NCI-H2171 treated with DMSO at 0.1 percent for 48 hours (cell line): ENCODE measurements around the gene GHITM.
"Not testable (repeated sequence)": the region's sequence is repeated elsewhere in the genome, so short reads cannot be mapped to it uniquely, and the experiment has no call there.

Experiments used
- DNase-seq: peaks from one replicate; lab custom pipeline; 2025; lab: John Stamatoyannopoulos, UW

GHITM gene

DNA sequence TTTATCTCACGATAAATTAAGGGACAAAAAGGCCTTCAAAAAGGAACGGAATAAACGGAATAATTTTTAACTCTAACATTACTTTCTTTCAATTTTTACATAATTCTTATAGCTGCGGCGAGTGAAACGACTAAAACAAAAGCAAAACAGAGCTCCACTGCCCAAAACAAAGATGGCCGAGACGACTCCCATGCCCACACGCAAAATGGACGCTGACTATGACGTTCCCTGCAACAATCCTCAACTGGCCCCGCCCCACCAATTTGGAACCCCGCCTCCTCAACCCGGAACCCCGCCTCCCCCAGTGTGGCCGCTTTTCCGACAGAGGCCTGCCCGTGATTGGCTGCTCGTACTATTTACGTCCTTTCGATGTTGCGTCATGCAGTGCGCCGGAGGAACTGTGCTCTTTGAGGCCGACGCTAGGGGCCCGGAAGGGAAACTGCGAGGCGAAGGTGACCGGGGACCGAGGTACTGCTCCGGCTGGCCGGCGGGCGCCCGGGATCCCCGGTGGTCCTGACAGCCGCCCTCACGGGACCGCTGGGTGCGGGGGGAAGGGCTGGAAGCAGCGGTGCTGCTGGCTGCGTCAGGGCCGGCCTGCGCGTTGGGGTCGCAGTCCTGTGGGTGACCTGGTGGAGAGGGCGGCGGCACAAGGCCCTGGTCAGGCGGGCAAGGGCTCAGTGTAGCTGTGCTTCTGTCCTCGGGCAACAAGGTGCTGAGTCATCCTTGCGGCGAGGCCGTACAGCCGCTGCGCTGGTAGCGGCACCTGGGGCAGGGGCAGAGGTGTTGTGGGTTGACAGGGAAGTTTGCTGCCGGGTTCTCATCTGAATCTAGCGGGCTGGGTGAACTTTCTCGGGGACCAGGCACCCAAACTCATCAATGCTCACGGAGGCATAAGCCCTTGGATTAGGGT, at the start of gene GHITM:
Gene GHITM, plus strand, starts transcription at position 384 of the 910 bp plus-strand sequence. CDS start 1,992 bp downstream, outside the sequence.
- DNase-seq = peak; percentile 94

- DNase-seq = no peak
Measured at GRCh38 chr10:84095811-84096497, 43.4 kb upstream of the GHITM start.

GRCh38 chr10:84097787-84098353, 41.4 kb upstream of the GHITM start:
- DNase-seq = peak; percentile 32

- no peak for DNase-seq
Measured at GRCh38 chr10:84098667-84099066, 40.6 kb upstream of the GHITM start.

GRCh38 chr10:84101042-84101441, 38.3 kb upstream of the GHITM start:
- no peak for DNase-seq

- no peak for DNase-seq
Measured at GRCh38 chr10:84108797-84109196, 30.5 kb upstream of the GHITM start.

DNA sequence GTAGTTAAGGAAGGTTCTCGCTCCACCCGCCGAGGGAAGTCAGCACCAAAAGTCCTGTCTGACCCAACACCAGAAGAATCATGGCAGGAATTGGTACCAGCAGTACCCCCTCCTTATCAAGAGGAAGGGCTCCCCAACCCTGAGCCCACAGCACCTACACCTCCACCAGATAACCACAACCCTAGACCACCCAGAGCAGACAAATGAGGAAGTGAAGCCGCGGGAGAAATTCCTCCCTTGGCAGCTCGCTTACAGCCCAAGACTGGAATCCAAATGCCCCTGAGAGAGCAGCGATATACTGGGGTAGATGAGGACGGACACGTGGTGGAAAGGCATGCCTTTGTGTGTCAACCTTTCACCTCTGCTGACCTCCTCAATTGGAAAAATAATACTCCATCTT, 29.5 kb upstream of the GHITM start:
- not testable (repeated sequence) for DNase-seq

- not testable (repeated sequence) for DNase-seq
Measured at GRCh38 chr10:84113468-84113867, 25.8 kb upstream of the GHITM start.

DNA sequence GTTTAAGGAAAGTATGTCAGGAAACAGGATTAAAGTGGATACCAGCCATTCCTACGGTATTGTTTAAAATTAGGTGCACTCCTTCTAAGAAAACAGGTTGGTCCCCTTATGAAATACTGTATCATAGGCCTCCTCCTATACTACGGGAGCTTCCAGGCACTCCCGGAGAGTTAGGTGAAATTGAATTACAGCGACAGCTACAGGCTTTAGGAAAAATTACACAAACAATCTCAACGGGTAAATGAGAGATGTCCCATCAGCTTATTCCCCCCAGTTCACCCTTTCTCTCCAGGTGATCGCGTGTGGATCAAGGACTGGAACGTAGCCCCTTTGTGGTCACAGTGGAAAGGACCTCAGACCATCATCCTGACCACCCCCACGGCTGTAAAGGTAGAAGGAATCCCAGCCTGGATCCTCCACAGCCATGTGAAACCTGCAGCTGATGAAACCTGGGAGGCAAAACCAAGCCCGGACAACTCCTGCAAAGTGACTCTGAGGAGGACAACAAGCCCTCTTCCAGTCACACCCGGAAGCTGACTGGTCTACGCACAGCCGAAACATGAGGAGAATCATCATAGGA, 25.1 kb upstream of the GHITM start:
- no peak for DNase-seq

GRCh38 chr10:84117204-84117603, 22.1 kb upstream of the GHITM start:
- DNase-seq = not testable (repeated sequence)

DNA sequence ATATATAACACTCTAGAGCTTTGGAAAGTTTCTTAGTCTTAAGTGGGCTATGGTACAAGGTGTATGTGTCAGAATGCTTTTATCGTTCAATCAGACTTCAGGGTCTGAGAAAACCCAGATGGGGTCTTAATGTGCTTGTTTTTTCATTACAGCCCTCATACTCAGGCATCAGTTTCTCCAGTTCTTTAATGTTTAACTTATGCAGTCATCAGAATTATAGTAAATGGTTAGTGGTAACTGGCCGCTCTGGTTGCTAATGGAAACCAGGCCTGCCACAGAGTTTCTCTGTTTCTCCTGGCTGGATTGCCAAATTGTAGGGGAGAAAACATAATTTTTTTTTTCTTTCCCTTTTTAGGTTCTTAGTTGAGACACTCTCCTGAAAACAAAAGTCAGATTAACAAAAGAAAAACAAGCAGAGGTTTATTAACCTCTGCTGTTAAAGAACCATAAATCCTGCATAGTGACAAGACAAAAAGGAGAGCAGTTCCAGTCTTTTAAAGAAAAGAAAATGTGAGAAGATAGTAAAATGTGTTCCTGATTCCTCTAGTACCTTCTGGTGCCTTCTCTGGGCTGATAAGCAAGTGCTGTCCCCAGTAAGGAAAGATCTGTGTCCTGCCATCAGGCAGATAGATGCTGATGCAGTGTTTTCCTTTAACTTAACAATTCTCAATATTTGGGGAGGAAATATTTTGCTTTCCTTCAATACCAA, 21.5 kb upstream of the GHITM start:
- no peak for DNase-seq

GRCh38 chr10:84118395-84119006, 20.8 kb upstream of the GHITM start:
- no peak for DNase-seq

GRCh38 chr10:84123362-84123761, 15.9 kb upstream of the GHITM start:
- DNase-seq = no peak

- DNase-seq = not testable (repeated sequence)
Measured at GRCh38 chr10:84125910-84126784, 13.2 kb upstream of the GHITM start.

- no peak for DNase-seq
Measured at GRCh38 chr10:84126785-84127167, 12.5 kb upstream of the GHITM start.

DNA sequence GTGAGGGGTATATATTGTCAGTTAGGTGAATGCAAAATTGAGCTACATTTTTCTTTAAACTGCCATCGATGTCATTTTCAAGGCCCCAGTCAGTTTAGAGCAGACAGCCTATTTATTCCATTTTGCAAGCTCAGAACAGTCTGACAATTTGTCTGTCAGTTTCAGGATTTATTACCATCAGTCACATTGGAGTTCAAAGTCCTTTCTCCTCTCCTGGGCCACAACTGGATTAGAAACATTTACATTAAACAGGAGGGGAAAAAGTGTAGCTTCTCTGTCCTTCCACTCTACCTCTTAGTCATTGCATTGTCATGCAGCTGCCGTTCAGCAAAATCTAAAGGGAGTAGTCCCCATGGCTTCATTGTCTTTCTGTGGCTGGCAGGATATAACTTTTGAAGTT, 3.5 kb upstream of the GHITM start:
- DNase-seq = no peak

DNA sequence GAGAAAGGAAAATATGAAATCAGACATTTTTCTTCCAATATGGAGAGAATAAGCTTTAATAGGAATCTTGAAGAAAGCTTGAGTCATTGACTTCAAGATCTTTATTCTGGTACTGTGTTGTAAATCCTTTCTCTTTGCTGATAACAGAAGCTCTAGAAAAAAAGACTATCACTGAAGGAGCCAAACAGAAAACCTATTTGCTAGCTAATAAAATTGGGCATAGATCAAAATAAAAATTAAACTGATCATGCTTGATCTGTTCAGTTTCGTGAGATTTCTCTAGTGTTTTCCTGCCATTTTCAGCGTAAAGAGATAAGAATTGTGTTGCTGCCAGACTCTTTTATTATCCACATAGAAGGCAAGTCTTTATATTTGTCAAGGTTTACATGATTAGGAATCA, 1.5 kb upstream of the GHITM start:
- DNase-seq = no peak

DNA sequence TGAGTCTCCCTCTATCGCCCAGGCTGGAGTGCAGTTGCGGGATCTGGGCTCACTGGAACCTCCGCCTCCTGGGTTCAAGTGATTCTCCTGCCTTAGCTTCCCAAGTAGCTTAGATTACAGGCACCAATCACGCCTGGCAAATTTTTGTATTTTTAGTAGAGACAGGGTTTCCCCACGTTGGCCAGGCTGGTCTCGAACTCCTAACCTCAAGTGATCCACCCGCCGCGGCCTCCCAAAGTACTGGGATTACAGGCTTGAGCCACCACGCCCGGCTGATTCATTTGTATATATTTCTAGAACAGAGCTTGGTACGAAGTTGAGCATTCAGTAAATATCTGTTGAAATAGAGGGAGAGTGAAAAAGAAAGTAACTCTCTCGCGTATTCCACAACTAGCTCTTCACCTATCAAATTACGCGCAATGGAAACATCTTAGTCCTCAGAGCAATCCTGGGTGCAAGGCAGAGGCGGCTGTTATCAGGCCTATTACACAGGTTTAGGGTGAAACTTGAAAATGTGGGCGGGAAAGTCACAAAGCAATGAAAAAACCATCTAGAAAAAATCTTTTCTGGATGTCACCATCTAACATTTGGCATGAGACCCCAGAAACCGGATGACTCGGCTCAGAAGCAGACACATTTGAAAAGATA, 707 bp upstream of the GHITM start:
- no peak for DNase-seq

GRCh38 chr10:84140036-84140379, 699 bp downstream of the GHITM start:
- no peak for DNase-seq

GRCh38 chr10:84147347-84147746, 8.0 kb downstream of the GHITM start:
- DNase-seq = no peak
